Measurements from ENCODE around the gene MARCHF10.
"Not testable (repeated sequence)": the region's sequence is repeated elsewhere in the genome, so short reads cannot be mapped to it uniquely, and the experiment has no call there.

The MARCHF10 gene

GRCh38 chr17:62693616-62694409 lies 114.3 kb downstream of the MARCHF10 start:
- DNase-seq: no peak

DNA sequence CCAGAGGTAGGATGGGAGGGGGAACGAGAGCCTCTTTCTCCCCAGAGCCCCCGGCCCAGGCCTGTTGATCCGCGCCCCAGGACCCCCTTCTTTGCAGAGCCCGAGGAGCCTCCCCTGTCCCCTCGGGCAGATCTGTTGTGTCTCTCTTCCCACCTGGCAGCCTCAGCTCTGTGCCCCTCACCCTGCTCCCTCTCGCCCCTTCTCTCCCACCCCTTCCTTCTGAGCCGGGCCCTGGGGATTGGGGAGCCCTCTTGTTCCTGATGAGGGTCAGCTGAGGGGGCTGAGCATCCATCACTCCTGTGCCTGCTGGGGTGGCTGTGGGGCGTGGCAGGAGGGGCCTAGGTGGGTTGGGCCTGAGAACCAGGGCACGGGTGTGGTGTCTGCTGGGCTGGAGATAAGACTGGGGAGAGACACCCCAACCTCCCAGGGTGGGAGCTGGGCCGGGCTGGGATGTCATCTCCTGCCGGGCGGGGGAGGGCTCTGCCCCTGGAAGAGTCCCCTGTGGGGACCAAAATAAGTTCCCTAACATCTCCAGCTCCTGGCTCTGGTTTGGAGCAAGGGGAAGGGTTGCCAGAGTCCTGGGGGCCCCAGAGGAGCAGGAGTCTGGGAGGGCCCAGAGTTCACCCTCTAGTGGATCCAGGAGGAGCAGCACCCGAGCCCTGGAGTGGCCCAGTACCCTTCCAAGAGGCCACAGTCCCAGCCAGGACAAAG lies 115.2 kb downstream of the MARCHF10 start:
- DNase-seq: no peak

DNA sequence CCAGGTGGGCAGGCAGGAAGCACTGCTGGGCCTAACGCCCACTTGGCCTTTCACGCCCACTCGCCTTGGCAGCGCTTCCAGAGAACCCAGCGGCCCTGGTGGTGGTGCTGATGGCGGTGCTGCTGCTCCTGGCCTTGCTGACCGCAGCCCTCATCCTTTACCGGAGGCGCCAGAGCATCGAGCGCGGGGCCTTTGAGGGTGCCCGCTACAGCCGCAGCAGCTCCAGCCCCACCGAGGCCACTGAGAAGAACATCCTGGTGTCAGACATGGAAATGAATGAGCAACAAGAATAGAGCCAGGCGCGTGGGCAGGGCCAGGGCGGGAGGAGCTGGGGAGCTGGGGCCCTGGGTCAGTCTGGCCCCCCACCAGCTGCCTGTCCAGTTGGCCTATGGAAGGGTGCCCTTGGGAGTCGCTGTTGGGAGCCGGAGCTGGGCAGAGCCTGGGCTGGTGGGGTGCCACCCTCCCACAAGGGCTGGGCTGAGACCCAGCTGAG lies 115.9 kb downstream of the MARCHF10 start:
- DNase-seq: no peak

GRCh38 chr17:62691589-62691915 lies 116.6 kb downstream of the MARCHF10 start:
- not testable (repeated sequence) for DNase-seq

- no peak for DNase-seq
Measured at GRCh38 chr17:62690168-62690897, 117.8 kb downstream of the MARCHF10 start.

DNA sequence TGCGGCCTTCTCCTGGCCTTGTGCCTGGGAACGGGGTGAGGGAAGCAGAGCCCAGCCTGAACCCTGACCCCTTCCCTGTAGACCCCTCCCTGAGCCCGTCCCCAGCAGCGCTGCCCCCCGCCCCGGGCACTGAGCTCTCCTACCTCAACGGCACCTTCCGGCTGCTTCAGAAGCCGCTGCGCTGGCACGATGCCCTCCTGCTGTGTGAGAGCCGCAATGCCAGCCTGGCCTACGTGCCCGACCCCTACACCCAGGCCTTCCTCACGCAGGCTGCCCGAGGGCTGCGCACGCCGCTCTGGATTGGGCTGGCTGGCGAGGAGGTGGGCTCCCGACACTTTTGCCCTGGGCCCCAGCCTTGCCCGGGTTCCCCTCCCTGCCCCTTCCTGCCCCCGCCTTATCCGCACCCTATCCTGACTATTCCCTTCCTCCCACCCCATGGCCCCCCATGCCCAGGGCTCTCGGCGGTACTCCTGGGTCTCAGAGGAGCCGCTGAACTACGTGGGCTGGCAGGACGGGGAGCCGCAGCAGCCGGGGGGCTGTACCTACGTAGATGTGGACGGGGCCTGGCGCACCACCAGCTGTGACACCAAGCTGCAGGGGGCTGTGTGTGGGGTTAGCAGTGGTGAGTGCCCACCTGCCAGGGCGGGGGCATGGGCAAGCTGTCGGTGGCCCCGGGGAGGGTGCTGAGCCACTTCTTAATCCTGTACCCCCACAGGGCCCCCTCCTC lies 118.5 kb downstream of the MARCHF10 start:
- no peak for DNase-seq

DNA sequence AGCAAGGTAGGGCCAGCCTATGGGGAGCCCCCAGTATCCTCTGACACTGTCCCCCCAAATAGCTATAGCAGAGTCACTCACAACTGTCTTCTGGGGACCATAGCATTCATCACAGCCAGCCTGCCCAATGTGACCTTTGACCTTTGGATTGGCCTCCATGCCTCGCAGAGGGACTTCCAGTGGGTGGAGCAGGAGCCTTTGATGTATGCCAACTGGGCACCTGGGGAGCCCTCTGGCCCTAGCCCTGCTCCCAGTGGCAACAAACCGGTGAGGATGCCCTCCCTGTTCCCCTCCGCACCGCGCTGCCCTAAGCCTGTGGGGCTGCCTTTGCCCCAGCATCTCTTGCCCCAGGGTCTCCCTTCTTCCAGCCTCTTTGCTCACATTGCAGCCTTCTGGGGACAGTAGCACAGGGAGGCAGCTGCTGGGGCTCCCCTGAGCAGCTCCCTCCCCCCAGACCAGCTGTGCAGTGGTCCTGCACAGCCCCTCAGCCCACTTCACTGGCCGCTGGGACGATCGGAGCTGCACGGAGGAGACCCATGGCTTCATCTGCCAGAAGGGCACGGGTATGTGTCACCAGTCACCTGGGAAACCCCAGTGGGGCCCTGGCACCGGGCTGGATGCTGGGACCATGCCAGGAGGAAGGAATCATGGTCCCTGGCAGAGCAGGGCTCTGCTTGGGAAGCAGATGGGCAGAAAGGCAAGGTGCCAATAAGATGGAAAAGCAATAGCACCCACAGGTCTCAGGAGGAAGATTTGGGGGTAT lies 119.5 kb downstream of the MARCHF10 start:
- no peak for DNase-seq

- no peak for DNase-seq
Measured at GRCh38 chr17:62687997-62688396, 120.1 kb downstream of the MARCHF10 start.

GRCh38 chr17:62684179-62684578 lies 123.9 kb downstream of the MARCHF10 start:
- DNase-seq: no peak

- no peak for DNase-seq
Measured at GRCh38 chr17:62681939-62682381, 126.2 kb downstream of the MARCHF10 start.

GRCh38 chr17:62681061-62681938 lies 126.8 kb downstream of the MARCHF10 start:
- no peak for DNase-seq

GRCh38 chr17:62680541-62681052 lies 127.5 kb downstream of the MARCHF10 start:
- no peak for DNase-seq

DNA sequence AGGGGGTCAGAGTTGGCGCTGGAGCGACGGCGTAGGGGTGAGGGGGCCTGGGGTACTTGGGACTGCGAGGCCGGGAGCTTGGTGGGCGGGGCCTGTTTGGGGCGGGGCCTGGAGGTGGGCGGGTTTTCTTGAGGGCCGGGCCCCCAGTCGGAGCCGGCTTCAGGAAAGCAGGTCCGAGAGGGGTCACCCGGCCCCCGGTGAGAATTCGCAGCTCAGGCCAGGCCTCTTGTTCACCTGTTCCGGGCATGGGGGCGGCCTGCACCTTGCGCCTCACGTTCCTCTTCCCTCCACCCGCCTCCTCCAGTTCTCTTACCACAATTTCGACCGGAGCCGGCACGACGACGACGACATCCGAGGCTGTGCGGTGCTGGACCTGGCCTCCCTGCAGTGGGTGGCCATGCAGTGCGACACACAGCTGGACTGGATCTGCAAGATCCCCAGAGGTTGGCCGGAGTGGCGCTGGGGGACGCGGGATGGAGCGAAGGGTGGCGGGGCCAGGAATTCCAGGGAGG lies 128.2 kb downstream of the MARCHF10 start:
- no peak for DNase-seq

GRCh38 chr17:62678214-62678919 lies 129.7 kb downstream of the MARCHF10 start:
- DNase-seq: no peak

- no peak for DNase-seq
Measured at GRCh38 chr17:62676952-62677596, 131.0 kb downstream of the MARCHF10 start.

- DNase-seq: no peak
Measured at GRCh38 chr17:62676231-62676943, 131.7 kb downstream of the MARCHF10 start.

- no peak for DNase-seq
Measured at GRCh38 chr17:62675701-62676100, 132.4 kb downstream of the MARCHF10 start.

- no peak for DNase-seq
Measured at GRCh38 chr17:62675260-62675659, 132.9 kb downstream of the MARCHF10 start.

DNA sequence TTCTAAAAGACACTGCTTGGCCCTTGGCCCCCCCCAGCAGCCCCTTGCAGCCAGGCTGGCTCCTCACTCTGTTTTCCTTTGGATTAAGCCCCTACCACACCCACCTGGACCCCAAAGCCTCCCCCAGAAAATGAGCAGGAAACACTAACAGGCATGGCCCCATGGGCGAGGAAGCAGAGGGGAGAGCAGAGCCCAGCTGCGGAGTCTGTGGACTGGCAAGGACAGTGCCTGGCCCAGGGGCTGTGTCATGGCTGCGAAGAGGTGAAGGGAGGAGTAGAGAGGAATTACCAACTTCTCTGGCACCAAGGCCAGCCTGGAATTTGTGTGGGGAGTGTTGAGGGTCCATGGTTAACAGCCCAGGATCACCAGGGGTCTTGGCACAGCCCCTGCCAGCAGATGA lies 133.3 kb downstream of the MARCHF10 start:
- no peak for DNase-seq

Data from NCI-H1417 treated with DMSO at 0.1 percent for 48 hours (cell line).